Central memory CD8-positive, alpha-beta T cell (primary cell): ENCODE measurements around the gene IGSF23.

ENCODE experiments used
- ATAC-seq: fragments of 150-1000 bp; cut with Tn5 transposase; replicated peaks from 2 replicates; pipeline ENCODE4 v1.10.0; 2022; ENCODE audit warnings: mild to moderate bottlenecking, moderate FRiP score, moderate number of reproducible peaks; ENCODE audit not compliant: poor library complexity, severe bottlenecking; ENCODE audit errors: extremely low read depth
- DNase-seq, 2 donors: peaks; one replicate each; pipeline ENCODE4 v3.0.0; 2021; ENCODE audit warnings: low spot score in 2 of 2
- H3K27ac Mint-ChIP-seq: one replicate; pipeline ENCODE4 v1.8.0; 2022; ENCODE audit warnings: low read depth, mild to moderate bottlenecking, moderate library complexity, mixed read lengths
- H3K27me3 Mint-ChIP-seq: one replicate; pipeline ENCODE4 v1.8.0; 2022; ENCODE audit warnings: mixed read lengths
- H3K36me3 Mint-ChIP-seq: one replicate; pipeline ENCODE4 v1.8.0; 2022; ENCODE audit warnings: mild to moderate bottlenecking, moderate library complexity, mixed read lengths; ENCODE audit not compliant: insufficient read depth
- H3K4me1 Mint-ChIP-seq: one replicate; pipeline ENCODE4 v1.8.0; 2022; ENCODE audit warnings: mixed read lengths
- H3K4me3 Mint-ChIP-seq: one replicate; pipeline ENCODE4 v1.8.0; 2022; ENCODE audit warnings: mild to moderate bottlenecking, moderate library complexity, mixed read lengths
- H3K9me3 Mint-ChIP-seq: one replicate; pipeline ENCODE4 v1.8.0; 2022; ENCODE audit warnings: mixed read lengths

IGSF23 gene

GRCh38 chr19:44684892-44685863, 71.8 kb downstream of the IGSF23 start:
- Mint-ChIP-seq H3K27ac (no peak overlapping the region), H3K27me3 (peaks cover 32% of the 10 kb centered on the region), H3K4me3 (no peak overlapping the region), H3K36me3 (no peaks in the 10 kb centered on the region), H3K9me3 (no peaks in the 10 kb centered on the region), H3K4me1 (peaks cover 5% of the 10 kb centered on the region)
- DNase-seq (no peak), ATAC-seq (no peak)

DNA sequence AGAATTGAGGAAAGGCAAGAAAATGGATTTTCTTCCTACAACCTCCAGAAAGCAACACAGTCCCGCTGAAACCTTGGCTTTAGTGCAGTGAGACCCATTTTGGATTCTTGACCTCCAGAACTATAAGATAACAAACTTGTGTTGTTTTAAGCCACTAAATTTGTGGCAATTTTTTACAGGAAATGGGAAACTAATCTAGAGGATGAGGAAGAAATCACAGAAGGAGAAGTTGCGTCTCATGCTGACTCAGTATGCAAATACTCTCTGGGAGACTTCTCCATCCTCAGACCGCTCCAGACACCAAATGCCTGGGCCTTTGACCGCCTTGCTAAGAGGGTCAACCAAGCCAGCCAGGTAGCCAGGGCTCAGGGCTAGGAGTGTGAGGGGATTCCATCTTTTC, 72.5 kb downstream of the IGSF23 start:
- ATAC-seq, result no peak
- Mint-ChIP-seq H3K36me3 (no peaks in the 10 kb centered on the region), H3K9me3 (no peaks in the 10 kb centered on the region), H3K27me3 (peaks cover 25% of the 10 kb centered on the region), H3K4me3 (no peak overlapping the region), H3K4me1 (peaks cover 5% of the 10 kb centered on the region), H3K27ac (no peak overlapping the region)
- no peak for DNase-seq
